ENCODE measurements around the gene GAS2L2. TPM values are rescaled to one million over a fixed set of nuclear protein-coding genes. Genes with fewer than 3 reads are reported as not detected.

Gene GAS2L2
- total RNA-seq, 1 experiment from 2014 or later: not detected

- TF ChIP-seq CTCF (IDR thresholded peaks at IDR 0.05; ENCODE audit: unreplicated experiment): no peak
- H3K36me3 Mint-ChIP-seq (ENCODE audit: insufficient read depth, unreplicated experiment): no peaks in the 10 kb centered on the region
- intact Hi-C loops (cut with micrococcal nuclease; ENCODE audit: unreplicated experiment): loop anchor here (10.0 kb wide), 1 partner anchor 428 kb away; no protein-coding TSS in a partner anchor
- no peaks in the 10 kb centered on the region for H3K9me3 Mint-ChIP-seq (ENCODE audit: low read depth, unreplicated experiment)
- H3K4me1 Mint-ChIP-seq (ENCODE audit: low read depth, unreplicated experiment): no peaks in the 10 kb centered on the region
- no peak overlapping the region for H3K4me3 Mint-ChIP-seq (ENCODE audit: low read depth, unreplicated experiment)
- H3K27me3 Mint-ChIP-seq (ENCODE audit: unreplicated experiment): peaks cover 78% of the 10 kb centered on the region
- CTCF ChIA-PET: no interaction called here
- no peak for DNase-seq
- no TSS peak for BruUV-seq (replicated peaks)
- H3K27ac Mint-ChIP-seq (ENCODE audit: unreplicated experiment): no peak overlapping the region
These were observed 10.5 kb downstream of the GAS2L2 start for GRCh38 chr17:35742496-35742895.

- Mint-ChIP-seq H3K9me3 (ENCODE audit: low read depth, unreplicated experiment) (no peaks in the 10 kb centered on the region), H3K4me3 (ENCODE audit: low read depth, unreplicated experiment) (no peak overlapping the region), H3K27me3 (ENCODE audit: unreplicated experiment) (peaks cover 78% of the 10 kb centered on the region), H3K36me3 (ENCODE audit: insufficient read depth, unreplicated experiment) (no peaks in the 10 kb centered on the region), H3K4me1 (ENCODE audit: low read depth, unreplicated experiment) (no peaks in the 10 kb centered on the region), H3K27ac (ENCODE audit: unreplicated experiment) (no peak overlapping the region)
- TF ChIP-seq CTCF (IDR thresholded peaks at IDR 0.05; ENCODE audit: unreplicated experiment): no peak
- intact Hi-C loops (cut with micrococcal nuclease; ENCODE audit: unreplicated experiment): loop anchor here (10.0 kb wide), 1 partner anchor 426 kb away; no protein-coding TSS in a partner anchor
- DNase-seq: no peak
- BruUV-seq (replicated peaks): no TSS peak
- CTCF ChIA-PET: no interaction called here
These were observed 11.8 kb downstream of the GAS2L2 start for GRCh38 chr17:35740997-35741931.

GRCh38 chr17:35740216-35740615 is 12.8 kb downstream of the GAS2L2 start:
- Mint-ChIP-seq H3K4me3 (ENCODE audit: low read depth, unreplicated experiment) (no peak overlapping the region), H3K36me3 (ENCODE audit: insufficient read depth, unreplicated experiment) (no peaks in the 10 kb centered on the region), H3K4me1 (ENCODE audit: low read depth, unreplicated experiment) (no peaks in the 10 kb centered on the region), H3K27ac (ENCODE audit: unreplicated experiment) (no peak overlapping the region), H3K9me3 (ENCODE audit: low read depth, unreplicated experiment) (no peaks in the 10 kb centered on the region), H3K27me3 (ENCODE audit: unreplicated experiment) (peaks cover 68% of the 10 kb centered on the region)
- no peak for TF ChIP-seq CTCF (IDR thresholded peaks at IDR 0.05; ENCODE audit: unreplicated experiment)
- intact Hi-C loops (cut with micrococcal nuclease; ENCODE audit: unreplicated experiment): loop anchor here (10.0 kb wide), 1 partner anchor 425 kb away; no protein-coding TSS in a partner anchor
- CTCF ChIA-PET: interaction anchor here (0.8 kb wide), 1 partner anchor 200 kb away, joined by 3 read pairs; no protein-coding TSS in a partner anchor
- BruUV-seq (replicated peaks): no TSS peak
- no peak for DNase-seq

- no peaks in the 10 kb centered on the region for H3K9me3 Mint-ChIP-seq (ENCODE audit: low read depth, unreplicated experiment)
- BruUV-seq (replicated peaks): no TSS peak
- H3K36me3 Mint-ChIP-seq (ENCODE audit: insufficient read depth, unreplicated experiment): peaks cover 6% of the 10 kb centered on the region
- DNase-seq: no peak
- CTCF ChIA-PET: no interaction called here
- intact Hi-C loops (cut with micrococcal nuclease; ENCODE audit: unreplicated experiment): no loop called here
- H3K27ac Mint-ChIP-seq (ENCODE audit: unreplicated experiment): no peak overlapping the region
- no peak for TF ChIP-seq CTCF (IDR thresholded peaks at IDR 0.05; ENCODE audit: unreplicated experiment)
- no peak overlapping the region for H3K4me3 Mint-ChIP-seq (ENCODE audit: low read depth, unreplicated experiment)
- H3K4me1 Mint-ChIP-seq (ENCODE audit: low read depth, unreplicated experiment): no peaks in the 10 kb centered on the region
- H3K27me3 Mint-ChIP-seq (ENCODE audit: unreplicated experiment): peaks cover 52% of the 10 kb centered on the region
These were observed 14.4 kb downstream of the GAS2L2 start for GRCh38 chr17:35738519-35739133.
